GM12874 (cell line): ENCODE measurements around the gene SHB.

Experiments
- TF ChIP-seq, protein P1 (sequence below): IDR thresholded peaks from 2 replicates; pipeline ENCODE4 v1.5.1; 2011; ENCODE audit warnings: low read depth, mild to moderate bottlenecking, control low read depth, low read length, moderate library complexity; ENCODE audit not compliant: insufficient read depth

The SHB gene

DNA sequence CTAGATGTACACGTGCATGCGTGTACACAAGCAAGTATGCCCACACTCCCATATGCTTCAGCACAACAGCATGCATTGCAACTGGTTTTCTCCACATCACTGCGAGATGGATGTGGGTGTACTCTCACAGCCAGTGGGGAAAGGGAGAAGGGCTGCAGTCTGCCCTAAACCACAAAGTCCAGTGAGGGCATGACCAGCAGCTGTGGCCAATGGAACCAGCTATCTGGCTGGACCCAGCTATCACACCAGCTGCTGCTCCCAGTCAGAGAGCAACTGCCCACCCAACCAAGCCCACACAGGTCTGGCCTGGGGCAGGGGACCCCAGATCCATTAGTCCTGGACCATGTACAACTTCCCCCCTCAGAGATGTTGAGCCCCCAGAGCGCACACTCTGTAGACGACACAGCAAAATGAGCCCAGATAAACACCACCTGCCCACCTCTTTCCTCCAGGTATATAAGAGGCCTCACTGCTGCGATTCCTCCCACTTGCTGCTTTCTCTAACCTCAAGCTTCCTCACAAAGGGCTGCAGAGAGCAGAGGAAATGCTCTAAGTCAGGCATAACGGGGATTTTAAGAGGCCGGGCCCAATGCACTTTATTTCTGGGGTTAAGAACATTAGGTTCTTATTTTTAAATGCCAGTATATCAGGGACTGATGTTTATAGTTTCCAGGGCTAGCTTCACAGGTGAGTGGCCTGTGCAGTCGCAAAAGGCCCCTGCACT, 39.0 kb downstream of the SHB start:
- TF ChIP-seq, protein P1, sequence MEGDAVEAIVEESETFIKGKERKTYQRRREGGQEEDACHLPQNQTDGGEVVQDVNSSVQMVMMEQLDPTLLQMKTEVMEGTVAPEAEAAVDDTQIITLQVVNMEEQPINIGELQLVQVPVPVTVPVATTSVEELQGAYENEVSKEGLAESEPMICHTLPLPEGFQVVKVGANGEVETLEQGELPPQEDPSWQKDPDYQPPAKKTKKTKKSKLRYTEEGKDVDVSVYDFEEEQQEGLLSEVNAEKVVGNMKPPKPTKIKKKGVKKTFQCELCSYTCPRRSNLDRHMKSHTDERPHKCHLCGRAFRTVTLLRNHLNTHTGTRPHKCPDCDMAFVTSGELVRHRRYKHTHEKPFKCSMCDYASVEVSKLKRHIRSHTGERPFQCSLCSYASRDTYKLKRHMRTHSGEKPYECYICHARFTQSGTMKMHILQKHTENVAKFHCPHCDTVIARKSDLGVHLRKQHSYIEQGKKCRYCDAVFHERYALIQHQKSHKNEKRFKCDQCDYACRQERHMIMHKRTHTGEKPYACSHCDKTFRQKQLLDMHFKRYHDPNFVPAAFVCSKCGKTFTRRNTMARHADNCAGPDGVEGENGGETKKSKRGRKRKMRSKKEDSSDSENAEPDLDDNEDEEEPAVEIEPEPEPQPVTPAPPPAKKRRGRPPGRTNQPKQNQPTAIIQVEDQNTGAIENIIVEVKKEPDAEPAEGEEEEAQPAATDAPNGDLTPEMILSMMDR = no peak

DNA sequence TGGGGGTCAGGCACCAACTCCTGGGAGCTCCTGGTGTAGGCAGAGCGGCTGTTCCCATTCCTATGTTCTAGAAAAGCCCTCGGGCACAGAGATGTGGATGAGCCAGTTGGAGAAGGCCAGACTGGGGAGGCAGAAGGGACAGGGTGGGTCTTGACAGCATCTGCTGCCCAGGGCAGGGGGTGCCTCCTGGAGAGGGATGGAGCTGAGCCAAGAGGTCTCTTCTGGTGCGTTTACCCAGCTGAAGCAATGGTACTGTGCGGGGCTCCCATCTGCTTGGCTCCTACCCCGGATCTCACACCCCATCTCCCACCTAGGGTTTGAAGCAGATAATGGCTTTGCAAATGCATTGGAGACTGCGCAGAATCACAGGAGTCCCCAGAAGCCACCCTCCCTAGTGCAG, 41.3 kb downstream of the SHB start:
- TF ChIP-seq, protein P1 = no peak

DNA sequence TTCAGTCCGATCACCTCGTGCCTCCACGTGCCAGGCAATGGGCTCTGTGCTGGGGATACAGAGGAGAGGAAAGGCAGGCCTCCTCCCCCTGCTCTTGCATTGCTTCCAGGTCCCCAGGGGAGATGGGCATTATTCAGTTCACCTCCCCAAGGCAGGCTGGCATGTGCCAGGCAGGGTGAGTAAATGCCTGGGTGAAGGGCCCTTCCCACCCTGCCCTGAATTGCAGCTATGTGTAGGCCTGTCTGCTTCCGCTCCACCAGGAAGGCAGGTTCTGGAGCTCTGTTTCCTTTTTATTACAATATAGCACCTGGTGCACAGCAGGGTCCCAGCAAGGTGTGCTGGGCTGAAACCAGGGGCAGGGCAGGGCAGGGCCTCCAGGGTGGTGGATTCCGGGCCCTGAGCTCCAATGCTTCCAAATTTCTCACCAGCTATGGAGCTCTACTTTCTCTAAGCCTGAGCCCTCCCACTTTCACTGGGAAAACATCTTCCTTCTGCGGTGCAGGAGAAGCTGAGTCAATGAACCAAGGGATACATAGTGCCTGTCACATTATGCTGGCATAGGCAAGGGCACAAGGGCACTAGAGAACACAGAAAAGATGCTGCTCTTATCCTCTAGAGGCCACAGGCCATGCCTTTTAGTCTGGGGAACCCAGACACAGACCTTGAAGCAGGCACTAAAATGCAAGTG, 42.0 kb downstream of the SHB start:
- TF ChIP-seq, protein P1 = no peak

DNA sequence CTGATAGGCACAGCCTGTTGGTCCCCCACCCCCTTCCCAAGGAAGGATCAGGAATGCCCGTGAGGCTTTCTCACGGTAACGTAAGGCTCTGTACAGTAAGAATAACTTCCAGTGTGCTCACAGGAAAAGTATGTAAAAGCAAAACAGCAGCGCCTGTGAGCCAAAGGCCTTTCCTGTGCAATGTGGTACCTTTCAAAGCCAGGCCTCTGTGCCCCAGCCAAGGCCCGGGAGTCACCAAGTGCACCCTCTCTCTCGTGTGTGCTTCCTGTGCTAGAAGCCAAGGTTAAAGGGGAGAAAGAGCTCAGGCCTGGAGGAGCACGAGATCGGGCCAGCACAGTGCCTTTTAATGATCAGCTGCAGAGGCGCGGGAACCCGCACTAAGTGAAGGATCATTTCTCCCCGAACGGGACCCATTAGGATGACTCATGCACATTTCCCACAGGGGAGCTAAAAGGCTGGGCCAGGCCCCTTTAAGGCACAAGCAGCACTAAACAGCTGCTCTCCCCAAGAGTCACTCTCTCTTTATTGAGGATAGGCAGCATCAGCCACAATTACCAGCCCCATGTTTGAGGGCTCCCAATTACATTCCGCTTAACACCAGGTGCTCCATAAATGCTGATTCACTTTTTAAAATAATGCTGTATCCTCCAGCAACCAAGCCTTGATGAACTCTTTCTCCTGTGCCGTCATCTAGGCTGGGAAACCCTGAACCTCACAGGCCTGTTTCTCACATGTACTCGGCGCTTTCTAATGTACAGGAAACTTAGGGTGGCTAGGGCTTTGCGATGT, 42.8 kb downstream of the SHB start:
- TF ChIP-seq, protein P1 = no peak

DNA sequence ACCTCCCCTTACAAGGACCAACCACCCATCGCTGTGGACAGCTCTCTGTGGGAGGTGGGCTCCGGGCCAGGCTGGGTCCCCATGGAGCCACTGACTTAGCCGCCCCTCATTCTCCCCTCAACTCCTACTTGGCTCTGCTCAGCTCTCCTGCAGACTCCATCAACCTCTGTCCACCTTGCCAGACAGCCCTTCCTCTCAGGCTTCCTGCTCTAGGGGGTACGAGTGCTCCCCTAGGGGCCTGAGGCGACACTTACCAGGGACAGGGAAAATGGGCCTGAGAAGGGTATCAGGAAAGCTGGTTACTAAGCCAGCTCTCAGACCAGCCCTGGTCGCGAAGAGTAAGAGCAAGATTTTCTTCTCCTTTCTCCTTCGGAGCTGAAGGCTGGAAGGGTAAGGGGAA, 43.9 kb downstream of the SHB start:
- TF ChIP-seq, protein P1 = no peak

DNA sequence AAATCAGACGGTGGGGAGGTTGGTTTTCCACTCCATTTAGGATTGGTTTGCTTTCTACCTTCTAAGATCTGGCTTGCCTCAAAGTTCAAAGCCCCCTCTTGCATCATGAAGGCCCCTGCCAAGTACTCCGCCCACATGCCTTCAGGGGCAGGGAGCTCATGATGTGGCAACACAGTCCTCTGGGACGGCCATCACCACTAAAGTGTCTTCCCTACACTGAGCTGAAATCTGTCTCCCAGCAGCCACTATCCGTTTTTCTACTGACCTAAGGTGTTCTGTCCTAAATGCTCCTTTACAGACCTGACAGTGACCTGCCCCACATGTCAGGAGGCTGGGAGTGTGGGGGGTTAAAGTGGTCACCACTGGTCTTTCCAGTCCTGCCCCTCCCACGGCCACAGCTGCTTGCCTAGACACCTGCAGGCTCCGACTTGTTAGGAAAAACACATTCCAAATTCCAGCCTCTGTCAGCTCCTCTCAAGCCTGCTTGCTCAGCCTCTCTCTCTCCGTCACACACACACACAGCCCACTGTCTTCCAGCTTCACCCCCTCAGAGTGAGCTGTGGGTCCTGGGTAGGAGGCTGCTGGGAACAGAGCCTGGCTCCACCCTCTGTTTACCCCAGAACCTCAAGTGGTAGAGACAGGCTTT, 44.9 kb downstream of the SHB start:
- TF ChIP-seq, protein P1 = no peak

DNA sequence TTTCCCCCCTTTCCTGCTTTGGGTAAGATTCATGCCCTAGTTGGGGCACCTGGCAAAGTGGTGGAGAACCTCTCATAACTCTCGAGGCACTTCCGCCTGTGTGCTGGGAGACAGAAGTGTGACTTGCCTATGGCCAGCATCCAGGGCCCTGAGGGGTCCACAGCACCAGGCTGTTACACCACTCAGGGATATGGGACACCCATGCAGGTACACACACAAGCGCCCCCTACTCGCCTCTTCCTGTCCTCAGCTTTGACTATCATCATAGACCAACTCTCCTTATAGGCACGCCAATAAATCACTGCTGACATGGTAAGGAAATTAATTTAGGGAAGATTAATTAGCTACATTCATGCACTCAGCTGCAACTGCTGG, 45.4 kb downstream of the SHB start:
- TF ChIP-seq, protein P1 = no peak
